T-cell (primary cell): ENCODE measurements around the gene TBCEL. TPM values are rescaled to one million over a fixed set of nuclear protein-coding genes. Genes with fewer than 3 reads are reported as not detected.
"Not testable (repeated sequence)": the region's sequence is repeated elsewhere in the genome, so short reads cannot be mapped to it uniquely, and the experiment has no call there.

Experiments used
- ATAC-seq, 4 experiments: fragments of 200-7000 bp in 3 of 4; fragments of 150-1000 bp in 1 of 4; cut with Tn5 transposase; replicated peaks in 1 of 4; 1 replicate in 3 of 4; 2 replicates in 1 of 4; pipeline ENCODE4 v1.10.0; 2021; ENCODE audit warnings: moderate library complexity in 3 of 4, mild to moderate bottlenecking in 2 of 4, moderate number of reproducible peaks in 1 of 4
- CTCF ChIA-PET, 2 donors: fragments of 300-600 bp; sonication (Branson Sonifier 250); formaldehyde crosslinking; loops; one replicate each; lab custom pipeline; 2022; ENCODE audit warnings: antibody characterized with exemption in 2 of 2; lab: Charles Lee
- POLR2A ChIA-PET, 2 donors: fragments of 300-600 bp; sonication (Branson Sonifier 250); formaldehyde crosslinking; loops; one replicate each; lab custom pipeline; 2022; ENCODE audit warnings: antibody characterized with exemption in 2 of 2; lab: Charles Lee
- DNase-seq, 35 experiments: peaks; one replicate each; pipeline versions ENCODE4 v3.0.0 to v3.0.0-alpha.2; 2013 to 2023
- H3K27ac ChIP-seq: one replicate; pipeline ENCODE4 v1.5.1; 2013; ENCODE audit warnings: low read length
- H3K27me3 ChIP-seq, 2 experiments: replicated peaks in 1 of 2; 1 replicate in 1 of 2; 2 replicates in 1 of 2; pipeline versions ENCODE4 v1.6.1 to v1.7.0; 2013; ENCODE audit warnings: low read length in 1 of 2, mixed read lengths in 1 of 2; ENCODE audit not compliant: control insufficient read depth in 2 of 2, insufficient read depth in 2 of 2; ENCODE audit errors: extremely low read depth in 1 of 2
- H3K36me3 ChIP-seq, 2 donors: 1 replicate in 1 of 2; 2 replicates in 1 of 2; pipeline versions ENCODE4 v1.6.1 to v1.7.0; 2013; ENCODE audit warnings: low read length in 1 of 2; ENCODE audit not compliant: control insufficient read depth in 2 of 2, insufficient read depth in 1 of 2; ENCODE audit errors: extremely low read depth in 1 of 2
- H3K4me1 ChIP-seq, 2 experiments: 1 replicate in 1 of 2; 2 replicates in 1 of 2; pipeline versions ENCODE4 v1.6.1 to v1.7.0; 2013; ENCODE audit warnings: low read length in 2 of 2, mixed read lengths in 1 of 2; ENCODE audit not compliant: insufficient read depth in 2 of 2, control insufficient read depth in 1 of 2; ENCODE audit errors: extremely low read depth in 1 of 2
- H3K4me3 ChIP-seq, 2 donors: 1 replicate in 1 of 2; 2 replicates in 1 of 2; pipeline versions ENCODE4 v1.5.1 to v1.7.0; 2013; ENCODE audit warnings: mild to moderate bottlenecking in 2 of 2, low read length in 1 of 2, moderate library complexity in 1 of 2; ENCODE audit not compliant: control insufficient read depth in 1 of 2; ENCODE audit errors: extremely low read depth in 1 of 2
- H3K9me3 ChIP-seq: 2 replicates; pipeline ENCODE4 v1.7.0; 2013
- H3K27ac Mint-ChIP-seq, 2 donors: one replicate each; pipeline ENCODE4 v1.8.0; 2020 to 2021; ENCODE audit warnings: mild to moderate bottlenecking in 2 of 2, mixed read lengths in 2 of 2
- H3K27me3 Mint-ChIP-seq, 2 donors: one replicate each; pipeline ENCODE4 v1.8.0; 2021 to 2022; ENCODE audit warnings: mixed read lengths in 2 of 2
- H3K36me3 Mint-ChIP-seq: one replicate; pipeline ENCODE4 v1.8.0; 2021; ENCODE audit warnings: mixed read lengths
- H3K4me1 Mint-ChIP-seq, 3 donors: one replicate each; pipeline ENCODE4 v1.8.0; 2020 to 2022; ENCODE audit warnings: mixed read lengths in 3 of 3, mild to moderate bottlenecking in 1 of 3
- H3K4me3 Mint-ChIP-seq, 3 donors: one replicate each; pipeline ENCODE4 v1.8.0; 2020 to 2022; ENCODE audit warnings: mild to moderate bottlenecking in 3 of 3, mixed read lengths in 3 of 3, moderate library complexity in 3 of 3
- H3K9me3 Mint-ChIP-seq, 3 donors: one replicate each; pipeline ENCODE4 v1.8.0; 2020 to 2022; ENCODE audit warnings: mixed read lengths in 3 of 3
- WGBS: methylation state at CpG from one replicate; pipeline ENCODE4 v1.1.5; 2013; ENCODE audit warnings: missing lambda C conversion rate; ENCODE audit not compliant: insufficient coverage; 5-methylcytosine and 5-hydroxymethylcytosine counted together
- total RNA-seq, 35 experiments: library from RNA in 6 of 35; stranded (reverse) in 6 of 35; fragments of 120-200 nt in 1 of 35; gene quantifications; one replicate each; pipeline versions ENCODE4 v1.2.1 to v1.2.4 and lab custom pipeline; 2013 to 2026

The TBCEL gene
- total RNA-seq, 5 donors from 2014 or later (not counting 1 experiment from before 2014, with no cell fraction given), result 16.0 to 26.4 (median 19.0) TPM

- peaks cover 31 to 47% (median 32%) of the 10 kb centered on the region in 3 donors for H3K4me1 Mint-ChIP-seq
- H3K4me3 Mint-ChIP-seq, POLR2A ChIA-PET, H3K4me3 ChIP-seq, ATAC-seq, H3K4me1 ChIP-seq, CTCF ChIA-PET, H3K36me3 Mint-ChIP-seq, H3K36me3 ChIP-seq, H3K27me3 Mint-ChIP-seq, H3K27ac ChIP-seq, H3K27ac Mint-ChIP-seq, H3K9me3 Mint-ChIP-seq, DNase-seq, H3K9me3 ChIP-seq, H3K27me3 ChIP-seq: not testable (repeated sequence)
- WGBS, result no CpG with 5 or more reads among the region's 4 CpGs
Measured at GRCh38 chr11:121031648-121032047, 7.7 kb downstream of the TBCEL start.

- no peaks in the 10 kb centered on the region for H3K27me3 Mint-ChIP-seq
- 100% methylated on average over 1 of the region's 3 CpGs for WGBS
Measured at GRCh38 chr11:121032546-121032945, 8.6 kb downstream of the TBCEL start.

GRCh38 chr11:121033635-121034034, 9.7 kb downstream of the TBCEL start:
- H3K4me1 Mint-ChIP-seq, result peaks cover 24 to 45% (median 34%) of the 10 kb centered on the region in 3 donors
- DNase-seq, result no peak
- Histone ChIP-seq H3K27me3 (no peaks in the 10 kb centered on the region), H3K4me1 (no peaks in the 10 kb centered on the region), H3K27ac (no peak overlapping the region), H3K9me3 (no peaks in the 10 kb centered on the region), H3K36me3 (no peaks in the 10 kb centered on the region), H3K4me3 (no peak overlapping the region)
- WGBS, result no CpG with 5 or more reads among the region's 4 CpGs
- CTCF ChIA-PET, result no interaction called here
- no peaks in the 10 kb centered on the region for H3K27me3 Mint-ChIP-seq
- H3K36me3 Mint-ChIP-seq, result peaks cover 11% of the 10 kb centered on the region
- H3K4me3 Mint-ChIP-seq, result no peak overlapping the region
- no peaks in the 10 kb centered on the region for H3K9me3 Mint-ChIP-seq
- H3K27ac Mint-ChIP-seq, result no peak overlapping the region
- POLR2A ChIA-PET, result no interaction called here
- ATAC-seq, result no peak

More at GRCh38 chr11:121032546-121032945, 8.6 kb downstream of the TBCEL start:
- Mint-ChIP-seq H3K27ac (no peak overlapping the region), H3K4me1 (peaks cover 25 to 47% (median 34%) of the 10 kb centered on the region in 3 donors), H3K9me3 (no peaks in the 10 kb centered on the region), H3K36me3 (peaks cover 7% of the 10 kb centered on the region), H3K4me3 (no peak overlapping the region)
- ChIA-PET POLR2A (no interaction called here), CTCF (no interaction called here)
- DNase-seq (no peak), ATAC-seq (no peak)
- no peaks in the 10 kb centered on the region for H3K36me3 ChIP-seq
- H3K4me3 ChIP-seq, result no peak overlapping the region
- no peak overlapping the region for H3K27ac ChIP-seq
- no peaks in the 10 kb centered on the region for H3K27me3 ChIP-seq
- no peaks in the 10 kb centered on the region for H3K4me1 ChIP-seq
- H3K9me3 ChIP-seq, result no peaks in the 10 kb centered on the region

- H3K27ac Mint-ChIP-seq, result no peak overlapping the region
- H3K36me3 Mint-ChIP-seq, result peaks cover 14% of the 10 kb centered on the region
- POLR2A ChIA-PET, result interaction anchor here in 1 of 2 donors (0.5 kb wide), 1 partner anchor 257 kb away, joined by 3 read pairs; the partner anchor contains the start of gene SC5D
- no peaks in the 10 kb centered on the region for H3K9me3 Mint-ChIP-seq
- ATAC-seq (no peak), DNase-seq (no peak)
- CTCF ChIA-PET, result interaction anchor here in 1 of 2 donors (0.9 kb wide), 1 partner anchor 731 kb away, joined by 3 read pairs; no protein-coding TSS in a partner anchor
- WGBS, result no CpG with 5 or more reads among the region's 4 CpGs
- no peak overlapping the region for H3K27ac ChIP-seq
- H3K4me3 Mint-ChIP-seq, result no peak overlapping the region
- no peaks in the 10 kb centered on the region for H3K9me3 ChIP-seq
- H3K36me3 ChIP-seq, result no peaks in the 10 kb centered on the region
- H3K27me3 ChIP-seq, result no peaks in the 10 kb centered on the region
- H3K4me3 ChIP-seq, result no peak overlapping the region
- H3K27me3 Mint-ChIP-seq, result no peaks in the 10 kb centered on the region
- no peaks in the 10 kb centered on the region for H3K4me1 ChIP-seq
- H3K4me1 Mint-ChIP-seq, result peaks cover 24 to 38% (median 27%) of the 10 kb centered on the region in 3 donors
Measured at GRCh38 chr11:121035169-121035755, 11.4 kb downstream of the TBCEL start.

GRCh38 chr11:121035780-121036179, 11.9 kb downstream of the TBCEL start:
- POLR2A ChIA-PET, result interaction anchor here in 1 of 2 donors (0.5 kb wide), 1 partner anchor 257 kb away, joined by 3 read pairs; the partner anchor contains the start of gene SC5D
- H3K36me3 Mint-ChIP-seq, result peaks cover 14% of the 10 kb centered on the region
- no peak overlapping the region for H3K4me3 Mint-ChIP-seq
- no peak overlapping the region for H3K4me3 ChIP-seq
- H3K36me3 ChIP-seq, result no peaks in the 10 kb centered on the region
- no peak overlapping the region for H3K27ac Mint-ChIP-seq
- H3K27me3 Mint-ChIP-seq, result no peaks in the 10 kb centered on the region
- H3K27me3 ChIP-seq, result no peaks in the 10 kb centered on the region
- no peaks in the 10 kb centered on the region for H3K4me1 ChIP-seq
- CTCF ChIA-PET, result interaction anchor here in 1 of 2 donors (0.5 kb wide), 1 partner anchor 104 kb away, joined by 3 read pairs; no protein-coding TSS in a partner anchor
- 46% methylated on average over 2 of the region's 3 CpGs for WGBS
- no peak for DNase-seq
- no peak overlapping the region for H3K27ac ChIP-seq
- no peaks in the 10 kb centered on the region for H3K9me3 Mint-ChIP-seq
- H3K4me1 Mint-ChIP-seq, result peaks cover 20 to 34% (median 24%) of the 10 kb centered on the region in 3 donors
- H3K9me3 ChIP-seq, result no peaks in the 10 kb centered on the region
- no peak for ATAC-seq

- ChIA-PET CTCF (no interaction called here), POLR2A (no interaction called here)
- H3K4me3 ChIP-seq, result no peak overlapping the region
- no peaks in the 10 kb centered on the region for H3K27me3 Mint-ChIP-seq
- H3K36me3 ChIP-seq, result no peaks in the 10 kb centered on the region
- H3K9me3 ChIP-seq, result no peaks in the 10 kb centered on the region
- H3K4me3 Mint-ChIP-seq, result no peak overlapping the region
- H3K4me1 ChIP-seq, result no peaks in the 10 kb centered on the region
- peaks cover 20 to 34% (median 24%) of the 10 kb centered on the region in 3 donors for H3K4me1 Mint-ChIP-seq
- DNase-seq (no peak), ATAC-seq (no peak)
- whole genome bisulfite sequencing, result no CpG with 5 or more reads among the region's 1 CpG
- H3K27ac Mint-ChIP-seq, result no peak overlapping the region
- H3K36me3 Mint-ChIP-seq, result peaks cover 12% of the 10 kb centered on the region
- no peak overlapping the region for H3K27ac ChIP-seq
- H3K27me3 ChIP-seq, result no peaks in the 10 kb centered on the region
- H3K9me3 Mint-ChIP-seq, result no peaks in the 10 kb centered on the region
Measured at GRCh38 chr11:121037016-121037415, 13.1 kb downstream of the TBCEL start.
